ENCODE results near the gene TSPAN18. TPM values are rescaled to one million over a fixed set of nuclear protein-coding genes. Genes with fewer than 3 reads are reported as not detected.
A peak's percentile ranks its signal among the peaks of the same experiment; 100 is the strongest.

The TSPAN18 gene
- total and polyA plus RNA-seq, 8 donors = 27.2 to 85.8 (median 63.7) TPM

DNA sequence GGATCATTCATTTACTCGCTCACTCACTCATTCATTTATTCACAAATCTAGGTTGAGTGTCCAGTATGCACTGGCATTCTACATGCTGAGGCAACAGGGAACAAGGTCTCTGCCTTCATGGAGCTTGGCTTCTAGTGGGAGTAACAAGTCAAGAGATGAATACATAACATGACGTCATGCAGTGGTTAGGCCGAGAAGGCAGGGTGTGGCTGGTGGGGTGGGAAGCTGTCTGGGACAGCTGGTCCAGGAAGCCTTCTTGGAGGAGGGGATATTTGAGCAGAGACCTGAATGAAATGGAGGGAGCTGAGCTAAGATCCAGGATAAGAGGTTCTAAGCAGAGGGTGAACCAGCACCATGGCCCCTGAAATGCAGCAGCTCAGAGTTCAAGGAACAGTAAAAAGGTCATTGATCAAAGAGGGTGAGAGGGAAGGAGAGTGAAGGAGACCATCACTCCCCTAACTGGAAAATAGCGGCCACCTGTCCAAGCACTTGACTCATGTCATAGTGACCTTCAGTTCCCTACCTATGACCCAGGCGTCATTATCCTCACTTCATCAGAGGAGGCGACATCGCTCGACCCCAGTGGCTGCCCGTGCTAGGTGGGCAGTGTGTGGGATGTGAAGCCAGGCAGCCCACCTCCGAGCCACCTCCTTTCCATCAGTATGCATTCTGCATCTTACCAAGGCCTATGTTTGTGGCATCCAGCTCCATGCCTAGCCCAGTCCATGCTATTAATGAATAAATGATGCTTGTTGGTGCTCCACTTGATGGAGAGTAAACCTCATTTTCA, 105.0 kb downstream of the TSPAN18 start:
- H3K9me3 ChIP-seq = no peaks in the 10 kb centered on the region
- H3K4me3 ChIP-seq = no peak overlapping the region
- no peaks in the 10 kb centered on the region for H3K27me3 ChIP-seq
- intact Hi-C loops (cut with DNase I) = no loop called here
- DNase-seq (peak in 1 of 4 donors; percentile 43), ATAC-seq (no peak)
- peaks cover 0 to 8% of the 10 kb centered on the region in 2 donors for H3K4me1 ChIP-seq
- TF ChIP-seq, protein P1, sequence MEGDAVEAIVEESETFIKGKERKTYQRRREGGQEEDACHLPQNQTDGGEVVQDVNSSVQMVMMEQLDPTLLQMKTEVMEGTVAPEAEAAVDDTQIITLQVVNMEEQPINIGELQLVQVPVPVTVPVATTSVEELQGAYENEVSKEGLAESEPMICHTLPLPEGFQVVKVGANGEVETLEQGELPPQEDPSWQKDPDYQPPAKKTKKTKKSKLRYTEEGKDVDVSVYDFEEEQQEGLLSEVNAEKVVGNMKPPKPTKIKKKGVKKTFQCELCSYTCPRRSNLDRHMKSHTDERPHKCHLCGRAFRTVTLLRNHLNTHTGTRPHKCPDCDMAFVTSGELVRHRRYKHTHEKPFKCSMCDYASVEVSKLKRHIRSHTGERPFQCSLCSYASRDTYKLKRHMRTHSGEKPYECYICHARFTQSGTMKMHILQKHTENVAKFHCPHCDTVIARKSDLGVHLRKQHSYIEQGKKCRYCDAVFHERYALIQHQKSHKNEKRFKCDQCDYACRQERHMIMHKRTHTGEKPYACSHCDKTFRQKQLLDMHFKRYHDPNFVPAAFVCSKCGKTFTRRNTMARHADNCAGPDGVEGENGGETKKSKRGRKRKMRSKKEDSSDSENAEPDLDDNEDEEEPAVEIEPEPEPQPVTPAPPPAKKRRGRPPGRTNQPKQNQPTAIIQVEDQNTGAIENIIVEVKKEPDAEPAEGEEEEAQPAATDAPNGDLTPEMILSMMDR (IDR thresholded peaks at IDR 0.05) = no peak
- no peak overlapping the region for H3K27ac ChIP-seq
- H3K36me3 ChIP-seq = no peaks in the 10 kb centered on the region

DNA sequence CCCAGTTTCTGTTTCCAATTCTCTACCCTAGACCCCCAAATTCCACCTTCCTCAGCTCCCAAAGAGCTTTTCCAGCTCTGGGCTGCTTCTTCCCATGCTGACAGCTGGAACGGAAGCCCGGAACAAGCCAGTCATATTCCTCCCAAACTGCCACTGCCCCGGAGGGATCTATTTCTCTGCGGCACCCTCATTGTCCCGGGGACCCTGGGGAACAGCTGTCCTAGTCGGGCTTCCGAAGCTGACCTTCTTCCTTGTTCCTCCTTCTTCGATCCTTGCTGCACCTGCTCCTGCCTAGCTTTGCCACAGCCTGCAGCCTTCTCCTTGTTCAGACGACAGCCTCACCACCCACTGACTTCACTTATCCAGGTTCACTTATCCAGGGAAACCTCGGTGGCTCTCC, 105.7 kb downstream of the TSPAN18 start:
- peaks cover 0 to 8% of the 10 kb centered on the region in 2 donors for H3K4me1 ChIP-seq
- H3K36me3 ChIP-seq = no peaks in the 10 kb centered on the region
- H3K9me3 ChIP-seq = no peaks in the 10 kb centered on the region
- intact Hi-C loops (cut with DNase I) = no loop called here
- DNase-seq = peak in 1 of 4 donors; percentile 22
- no peaks in the 10 kb centered on the region for H3K27me3 ChIP-seq
- H3K4me3 ChIP-seq = no peak overlapping the region
- TF ChIP-seq, protein P1 (IDR thresholded peaks at IDR 0.05) = no peak
- no peak for ATAC-seq
- no peak overlapping the region for H3K27ac ChIP-seq

DNA sequence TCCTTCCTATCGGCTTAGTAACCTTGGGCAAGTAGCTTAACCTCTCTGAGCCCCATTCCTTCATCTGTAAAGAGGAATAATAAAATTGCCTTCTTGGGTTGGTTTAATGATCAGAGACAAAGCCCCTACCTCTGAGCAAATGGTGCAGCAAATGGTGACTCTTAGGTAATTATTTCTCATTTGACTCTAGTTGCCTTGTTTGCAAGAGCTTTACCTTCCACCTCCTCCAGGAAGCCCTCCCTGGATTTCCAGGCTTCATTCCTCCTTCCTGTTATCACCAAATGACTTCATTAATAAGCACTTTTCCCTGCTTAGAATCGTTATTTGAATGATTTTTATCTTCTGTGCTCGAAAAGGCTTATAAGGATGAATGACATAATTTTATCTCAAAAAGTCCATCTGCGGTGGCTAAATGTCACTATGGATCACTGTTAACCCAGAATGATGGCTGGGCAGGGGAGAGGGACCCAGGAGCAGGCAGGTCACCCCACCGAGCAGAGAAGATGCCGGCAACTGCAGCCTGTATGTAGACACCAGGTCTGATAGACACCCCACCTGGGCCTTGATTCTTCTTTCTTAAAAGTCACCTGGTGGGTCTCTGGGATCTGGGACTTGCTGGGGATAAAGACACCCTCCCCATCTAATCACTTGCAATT, 106.6 kb downstream of the TSPAN18 start:
- Histone ChIP-seq H3K27ac (no peak overlapping the region), H3K4me1 (peaks cover 0 to 8% of the 10 kb centered on the region in 2 donors), H3K27me3 (no peaks in the 10 kb centered on the region), H3K4me3 (no peak overlapping the region), H3K9me3 (no peaks in the 10 kb centered on the region), H3K36me3 (no peaks in the 10 kb centered on the region)
- intact Hi-C loops (cut with DNase I) = no loop called here
- DNase-seq (no peak), ATAC-seq (no peak)
- TF ChIP-seq, protein P1 (IDR thresholded peaks at IDR 0.05) = no peak

DNA sequence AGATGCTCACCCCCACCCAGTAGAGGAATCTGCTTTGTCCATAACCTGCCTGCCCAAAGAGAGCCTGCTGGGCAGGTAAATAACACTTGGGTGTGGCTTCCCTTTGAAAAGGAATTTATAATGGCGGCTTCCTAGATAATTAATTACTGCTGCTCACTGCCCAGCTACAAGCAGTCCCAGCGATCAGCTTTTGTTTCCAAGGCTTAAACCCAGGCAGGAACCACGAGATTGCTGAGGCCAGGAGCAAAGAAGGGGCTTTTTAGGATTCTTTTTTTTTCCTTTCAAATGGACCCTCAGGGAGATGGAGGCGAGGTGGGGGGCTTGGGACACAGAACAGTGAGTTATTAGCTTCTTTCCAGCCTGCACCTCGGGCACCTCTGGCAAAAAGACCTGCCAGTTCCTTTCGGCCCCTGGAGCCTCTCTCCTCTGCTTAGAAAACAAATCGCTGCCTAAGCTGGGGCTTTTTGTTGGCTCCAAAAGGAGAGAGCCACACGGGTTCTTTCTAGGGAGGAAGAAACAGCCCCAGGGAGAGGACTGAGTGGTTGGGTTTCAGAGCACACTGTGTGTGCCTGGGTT, 107.2 kb downstream of the TSPAN18 start:
- H3K4me3 ChIP-seq = no peak overlapping the region
- peaks cover 0 to 8% of the 10 kb centered on the region in 2 donors for H3K4me1 ChIP-seq
- no peaks in the 10 kb centered on the region for H3K9me3 ChIP-seq
- H3K27ac ChIP-seq = no peak overlapping the region
- TF ChIP-seq, protein P1 (IDR thresholded peaks at IDR 0.05) = no peak
- intact Hi-C loops (cut with DNase I) = no loop called here
- no peaks in the 10 kb centered on the region for H3K36me3 ChIP-seq
- no peak for ATAC-seq
- H3K27me3 ChIP-seq = no peaks in the 10 kb centered on the region
- no peak for DNase-seq

DNA sequence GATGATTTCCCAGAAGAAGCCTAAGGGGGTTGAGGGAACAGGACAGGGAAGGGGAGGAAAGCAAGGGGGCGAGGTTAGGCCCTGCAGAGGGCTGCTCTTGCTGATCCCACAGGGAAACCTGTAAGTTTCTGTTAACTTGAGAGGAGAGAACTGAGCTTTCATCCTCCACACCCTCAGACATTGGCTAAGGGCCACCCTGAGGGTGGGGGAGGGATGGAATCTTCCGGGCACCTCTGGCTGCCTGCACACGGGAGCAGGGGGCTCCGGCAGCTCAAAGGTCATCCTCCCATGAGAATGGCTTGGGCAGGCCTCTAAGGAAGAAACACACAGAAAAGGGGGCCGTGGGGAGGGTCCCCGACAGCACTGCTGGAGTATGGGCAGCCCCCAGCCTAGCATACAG, 108.1 kb downstream of the TSPAN18 start:
- peaks cover 0 to 8% of the 10 kb centered on the region in 2 donors for H3K4me1 ChIP-seq
- no peak overlapping the region for H3K27ac ChIP-seq
- H3K36me3 ChIP-seq = no peaks in the 10 kb centered on the region
- H3K4me3 ChIP-seq = no peak overlapping the region
- H3K9me3 ChIP-seq = no peaks in the 10 kb centered on the region
- intact Hi-C loops (cut with DNase I) = no loop called here
- no peaks in the 10 kb centered on the region for H3K27me3 ChIP-seq
- no peak for ATAC-seq
- DNase-seq = no peak
- TF ChIP-seq, protein P1 (IDR thresholded peaks at IDR 0.05) = no peak
